ENCODE results near the gene PIGH.
A peak's percentile ranks its signal among the peaks of the same experiment; 100 is the strongest.

The PIGH gene

DNA sequence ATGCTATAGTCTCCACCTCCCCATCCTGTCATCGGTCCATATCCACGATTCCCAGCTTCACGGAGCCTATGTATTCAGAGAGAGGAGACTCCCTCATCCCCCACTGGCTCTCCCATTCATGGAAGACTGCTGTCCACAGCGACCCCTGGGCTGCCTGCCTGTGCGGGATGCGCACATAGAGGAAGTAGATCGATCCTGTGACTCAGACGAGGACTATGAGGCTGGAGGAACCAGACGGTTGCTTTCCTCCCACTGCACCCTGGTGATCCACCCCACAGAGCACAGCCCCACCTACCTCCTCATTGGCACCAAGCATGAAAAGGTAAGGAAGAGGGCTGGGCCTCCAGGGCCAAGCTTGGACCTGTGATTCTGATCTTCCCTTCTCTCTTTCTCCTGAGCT, 24.4 kb downstream of the PIGH start:
- DNase-seq (ENCODE audit: low read depth in 1 of 2, low spot score in 1 of 2): no peak

DNA sequence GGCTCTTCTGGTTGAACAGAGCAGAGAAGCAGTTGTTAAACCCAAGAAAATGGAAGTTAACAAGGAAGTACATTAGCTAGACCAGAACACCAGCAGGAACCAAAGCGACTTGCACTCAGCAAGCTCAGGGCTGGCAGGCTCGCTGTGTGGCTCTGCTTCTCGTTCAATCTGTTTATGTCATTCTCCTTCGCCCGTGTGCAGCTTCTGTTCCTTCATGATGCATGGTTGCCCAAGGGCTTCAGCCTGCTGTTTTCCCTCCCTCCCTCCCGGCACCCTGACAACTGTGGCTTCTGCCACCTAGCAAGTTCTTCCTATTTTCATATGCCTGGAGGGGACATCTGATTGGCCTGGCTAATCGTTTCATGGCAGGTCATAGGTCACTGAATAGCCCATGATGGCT, 25.3 kb downstream of the PIGH start:
- no peak for DNase-seq (ENCODE audit: low read depth in 1 of 2, low spot score in 1 of 2)

DNA sequence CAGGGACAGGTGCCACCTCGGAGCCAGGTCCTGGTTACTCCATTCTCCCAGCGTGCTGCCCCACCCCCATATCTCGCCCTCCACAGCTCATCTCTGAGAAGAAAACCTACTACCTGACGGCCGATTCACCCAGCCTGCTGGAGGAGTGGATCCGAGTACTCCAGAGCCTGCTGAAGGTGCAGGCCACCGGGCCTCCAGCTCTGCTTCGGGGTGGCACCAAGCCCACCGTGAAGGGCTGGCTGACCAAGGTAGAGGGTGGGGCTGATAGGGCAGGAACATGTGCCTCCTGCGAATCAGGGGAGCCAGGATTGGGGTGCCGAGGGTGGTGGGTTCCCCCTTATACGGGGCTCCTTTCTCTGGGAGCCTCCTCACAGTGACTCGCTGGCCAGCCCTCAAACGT, 25.9 kb downstream of the PIGH start:
- no peak for DNase-seq (ENCODE audit: low read depth in 1 of 2, low spot score in 1 of 2)

DNA sequence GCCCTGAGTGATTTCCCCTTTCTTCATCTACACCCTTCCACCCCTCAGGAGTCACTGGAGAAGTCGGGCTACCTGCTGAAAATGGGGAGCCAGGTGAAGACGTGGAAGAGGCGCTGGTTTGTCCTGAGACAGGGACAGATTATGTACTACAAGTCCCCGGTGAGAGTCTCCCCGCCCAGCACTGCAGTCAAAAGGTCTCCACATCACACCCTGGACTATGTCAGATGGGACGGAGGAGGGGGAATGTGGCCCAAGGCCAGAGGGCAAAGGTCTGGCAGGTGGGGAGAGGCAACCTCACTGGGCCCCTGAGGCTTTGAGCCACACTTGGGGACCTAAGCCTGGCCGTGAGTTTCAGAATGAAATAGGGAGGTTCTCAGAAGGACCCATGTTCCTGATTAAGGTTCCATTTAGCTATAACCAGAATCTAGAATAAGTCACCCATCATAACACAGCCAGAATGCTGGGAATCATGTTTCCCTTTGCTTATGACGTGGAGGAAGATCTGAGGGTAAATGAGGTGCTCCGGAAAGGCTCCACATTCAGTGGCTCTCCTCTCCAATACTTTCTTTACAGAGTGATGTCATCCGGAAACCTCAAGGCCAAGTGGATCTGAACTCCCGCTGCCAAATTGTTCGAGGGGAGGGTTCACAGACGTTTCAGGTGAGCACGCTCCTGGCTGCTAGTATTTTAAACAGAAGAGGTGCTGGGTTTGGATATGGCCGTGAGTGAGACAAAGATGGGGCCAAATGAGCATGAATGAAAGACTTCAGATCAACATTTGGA, 26.6 kb downstream of the PIGH start:
- DNase-seq (ENCODE audit: low read depth in 1 of 2, low spot score in 1 of 2): no peak

DNA sequence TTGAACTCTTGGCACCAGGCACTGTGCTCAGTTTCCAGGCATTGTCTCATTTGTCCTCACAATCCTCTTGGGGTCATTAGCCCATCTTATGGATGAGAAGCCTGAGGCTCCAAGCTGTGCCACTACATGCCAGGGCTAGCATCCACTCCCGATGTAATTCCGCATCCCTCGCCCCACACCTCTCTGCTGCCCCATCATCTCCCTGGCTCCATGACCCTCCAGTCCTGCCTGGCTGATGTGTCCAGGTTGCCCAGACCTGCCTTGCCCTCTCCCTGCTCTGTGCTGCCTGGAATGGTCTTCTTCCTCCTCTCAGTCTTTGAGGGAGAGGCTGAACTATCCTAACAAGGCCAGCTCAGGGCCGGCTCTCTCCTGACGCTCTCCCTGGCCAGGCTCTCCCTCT, 27.5 kb downstream of the PIGH start:
- DNase-seq (ENCODE audit: low read depth in 1 of 2, low spot score in 1 of 2): no peak

DNA sequence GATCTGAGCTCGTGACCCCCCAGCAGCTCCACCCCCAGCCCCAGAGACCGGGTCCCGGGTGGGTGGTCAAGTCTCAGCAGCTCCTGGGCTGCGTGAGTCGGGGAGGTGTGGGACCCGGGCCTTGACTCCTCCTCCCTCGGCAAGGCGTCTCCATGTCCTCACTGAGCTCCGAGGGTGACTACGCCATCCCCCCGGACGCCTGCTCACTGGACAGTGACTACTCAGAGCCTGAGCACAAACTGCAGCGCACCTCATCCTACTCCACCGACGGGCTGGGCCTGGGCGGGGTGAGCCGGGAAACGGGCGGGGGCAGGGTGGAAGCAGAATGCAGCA, 28.1 kb downstream of the PIGH start:
- DNase-seq (ENCODE audit: low read depth in 1 of 2, low spot score in 1 of 2): no peak

DNA sequence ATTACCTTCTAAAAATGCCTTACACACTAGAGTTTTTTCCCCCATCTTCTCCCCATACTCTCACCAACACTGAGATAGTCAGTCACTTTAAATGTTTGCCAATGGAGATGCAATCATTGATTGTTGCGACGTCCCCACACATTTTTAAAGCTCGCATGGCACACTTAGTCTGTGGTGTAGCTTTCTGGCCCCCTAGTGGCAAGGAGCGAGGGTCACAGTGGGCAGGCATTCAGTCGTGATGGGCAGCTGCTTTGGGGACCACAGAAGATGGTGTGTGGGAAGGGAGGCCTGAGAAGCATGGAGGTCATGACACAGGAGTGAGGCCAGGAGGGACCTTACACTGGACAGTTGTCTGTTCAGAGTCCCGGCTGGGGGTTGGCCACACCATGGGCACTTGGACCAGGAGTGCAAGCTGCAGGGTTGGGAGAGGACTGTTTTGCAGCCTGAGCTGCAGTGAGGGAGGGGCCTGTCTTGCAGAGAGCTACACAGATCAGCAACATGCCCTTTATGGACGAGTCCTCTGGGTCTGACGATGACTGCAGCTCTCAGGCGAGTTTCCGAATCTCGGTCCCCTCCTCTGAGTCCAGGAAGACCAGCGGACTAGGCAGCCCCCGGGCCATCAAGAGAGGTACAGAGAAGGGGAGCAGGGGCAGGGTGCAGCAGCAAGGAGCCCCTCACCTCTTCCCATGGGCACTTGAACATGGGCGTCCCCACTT, 28.6 kb downstream of the PIGH start:
- DNase-seq (ENCODE audit: low read depth in 1 of 2, low spot score in 1 of 2): peak; percentile 47 to 57

DNA sequence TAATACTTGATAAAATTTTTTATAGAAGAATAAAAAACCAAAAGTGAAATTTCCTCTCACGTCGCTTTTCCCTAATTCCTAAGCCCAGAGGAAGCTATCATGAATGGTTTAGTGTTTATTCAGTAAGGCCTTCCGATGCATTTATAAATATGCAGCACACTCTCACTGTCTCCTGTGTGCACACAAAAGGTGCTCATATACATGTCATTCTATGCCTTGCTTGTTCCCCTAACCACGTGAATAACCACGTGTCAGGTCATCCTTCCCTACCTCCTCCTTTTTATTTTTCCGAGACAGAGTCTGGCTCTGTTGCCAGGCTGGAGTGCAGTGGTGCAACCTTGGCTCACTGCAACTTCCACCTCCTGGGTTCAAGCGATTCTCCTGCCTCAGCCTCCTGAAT, 29.6 kb downstream of the PIGH start:
- DNase-seq (ENCODE audit: low read depth in 1 of 2, low spot score in 1 of 2): no peak

DNA sequence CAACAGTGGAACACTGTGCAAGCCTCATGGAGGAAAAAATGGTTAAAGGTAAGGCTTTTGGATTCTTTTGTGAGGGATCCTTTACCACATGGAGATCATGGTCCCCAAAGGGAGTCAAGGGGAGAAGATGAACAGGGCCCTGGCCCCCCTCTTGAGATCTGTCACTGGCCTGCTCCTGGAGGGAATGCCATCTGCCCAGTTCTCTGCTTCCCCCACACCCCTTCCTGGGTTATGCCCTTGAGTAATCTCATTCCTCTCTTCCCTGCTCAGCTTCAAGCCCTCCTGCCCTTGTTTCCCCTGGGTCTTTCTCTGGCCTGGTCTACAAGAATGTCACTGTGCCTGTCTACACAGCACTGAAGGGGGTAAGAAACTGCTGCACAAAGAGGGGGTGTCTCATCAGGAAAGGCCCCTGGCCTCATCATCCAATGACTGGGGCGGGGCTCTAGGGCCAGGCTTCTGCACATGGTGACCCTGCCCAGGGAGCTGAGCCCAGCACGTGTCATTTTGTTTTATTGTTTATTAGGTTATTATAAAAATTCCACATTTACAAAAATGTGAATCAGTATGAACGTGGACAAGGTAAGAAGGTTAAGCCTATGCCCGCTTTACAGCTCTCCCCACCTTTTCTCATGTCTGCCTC, 30.3 kb downstream of the PIGH start:
- DNase-seq (ENCODE audit: low read depth in 1 of 2, low spot score in 1 of 2): no peak

DNA sequence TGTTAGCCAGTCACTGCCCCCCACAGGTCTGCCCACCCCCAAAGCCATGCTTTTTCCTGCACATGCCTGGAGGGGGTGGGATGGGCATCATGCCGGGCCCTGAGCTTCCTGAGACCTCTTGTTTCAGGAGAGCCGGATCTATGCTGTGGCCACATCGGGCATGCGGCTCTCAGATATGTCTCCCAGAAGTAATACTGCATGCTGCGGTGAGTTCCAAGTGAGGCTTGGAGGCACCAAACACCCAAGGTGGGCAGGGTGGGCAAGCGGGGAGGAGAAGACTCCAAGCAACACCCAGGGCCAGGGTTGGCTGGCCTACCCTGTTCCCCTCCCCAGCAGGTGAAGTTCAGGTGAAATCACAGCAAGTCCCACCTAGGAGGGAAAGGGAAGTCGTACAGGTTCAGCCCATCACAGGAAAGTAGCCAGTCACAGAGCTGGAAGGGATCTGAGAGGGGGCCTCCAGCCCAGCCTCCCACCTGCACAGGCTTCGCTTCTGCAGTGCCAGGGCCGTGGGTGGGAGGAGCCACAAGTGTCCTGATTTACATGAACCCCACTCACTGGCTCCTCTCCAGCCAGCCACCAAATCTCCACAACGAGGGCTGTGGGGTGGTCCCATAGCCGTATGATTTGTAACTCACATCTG, 30.9 kb downstream of the PIGH start:
- no peak for DNase-seq (ENCODE audit: low read depth in 1 of 2, low spot score in 1 of 2)

DNA sequence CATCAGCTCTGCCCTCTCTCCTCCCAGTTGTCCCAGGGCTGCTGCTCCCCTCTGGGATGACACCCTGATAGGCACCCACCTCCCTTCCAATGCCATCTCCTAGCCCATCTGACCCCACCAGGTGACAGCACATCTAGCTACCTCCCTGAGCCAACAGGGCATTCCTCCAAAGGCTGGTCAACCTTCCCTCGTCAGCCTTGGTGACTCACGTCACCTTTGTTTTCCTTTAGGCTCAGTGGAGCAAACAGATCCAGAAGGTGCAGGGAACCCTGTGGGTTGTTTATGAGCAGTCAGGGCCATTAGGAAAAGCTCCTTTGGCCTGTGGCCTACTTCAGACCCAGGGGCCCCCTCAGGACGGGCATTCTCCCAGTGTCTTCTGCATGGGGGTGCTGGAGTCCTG, 32.4 kb downstream of the PIGH start:
- no peak for DNase-seq (ENCODE audit: low read depth in 1 of 2, low spot score in 1 of 2)

DNA sequence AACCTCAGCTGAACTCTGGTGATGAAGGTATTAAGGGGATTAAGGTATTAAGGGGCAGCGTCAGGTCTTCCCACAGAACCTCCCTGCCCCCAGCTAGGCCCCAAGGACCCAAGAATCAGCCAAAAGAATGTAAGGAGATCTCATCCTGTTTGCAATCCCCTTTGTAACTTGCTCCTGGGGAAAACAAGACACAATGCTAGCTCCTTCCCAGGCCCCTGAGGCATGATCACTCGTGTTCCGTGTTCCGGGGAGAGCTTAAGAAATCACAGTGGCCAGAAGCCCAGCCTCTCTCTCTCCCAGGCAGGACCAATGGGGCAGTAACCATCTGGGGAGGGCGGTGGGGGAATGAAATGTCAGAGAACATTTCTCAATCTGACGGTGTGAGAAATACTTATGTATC, 33.2 kb downstream of the PIGH start:
- no peak for DNase-seq (ENCODE audit: low read depth in 1 of 2, low spot score in 1 of 2)

DNA sequence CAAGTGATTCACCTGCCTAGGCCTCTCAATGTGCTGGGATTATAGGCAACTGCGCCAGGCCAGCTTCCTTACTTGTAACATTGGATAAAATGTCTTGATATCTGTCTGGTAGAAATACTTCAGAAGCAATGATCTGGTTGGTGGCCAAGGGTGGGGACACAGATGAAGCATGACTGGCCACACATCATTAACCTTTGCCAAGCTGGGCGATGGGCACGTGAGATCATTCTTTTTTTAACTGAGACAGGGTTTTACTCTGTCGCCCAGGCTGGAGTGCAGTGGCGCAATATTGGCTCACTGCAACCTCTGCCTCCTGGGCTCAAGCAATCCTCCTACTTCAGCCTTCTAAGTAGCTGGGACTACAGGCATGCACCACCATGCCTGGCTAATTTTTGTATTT, 35.8 kb downstream of the PIGH start:
- DNase-seq (ENCODE audit: low read depth in 1 of 2, low spot score in 1 of 2): no peak

DNA sequence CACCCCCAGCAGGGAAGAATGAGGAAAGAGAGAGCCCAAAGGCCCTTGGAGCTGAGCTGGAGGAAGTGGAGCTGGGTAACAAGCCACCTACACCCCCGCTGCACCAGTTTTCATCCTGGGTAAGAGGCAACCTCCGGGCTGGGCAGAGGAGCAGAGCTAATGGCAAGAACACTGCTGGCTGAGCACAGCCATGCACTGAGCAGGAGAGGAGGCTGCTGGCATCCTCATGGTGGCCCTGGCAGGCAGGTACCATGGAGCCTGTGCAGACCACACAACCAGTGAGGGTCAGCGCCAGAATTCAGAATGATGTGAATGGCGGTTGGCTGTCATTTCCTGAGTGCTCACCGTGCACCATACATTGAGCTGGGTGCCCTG, 37.3 kb downstream of the PIGH start:
- DNase-seq (ENCODE audit: low read depth in 1 of 2, low spot score in 1 of 2): no peak

DNA sequence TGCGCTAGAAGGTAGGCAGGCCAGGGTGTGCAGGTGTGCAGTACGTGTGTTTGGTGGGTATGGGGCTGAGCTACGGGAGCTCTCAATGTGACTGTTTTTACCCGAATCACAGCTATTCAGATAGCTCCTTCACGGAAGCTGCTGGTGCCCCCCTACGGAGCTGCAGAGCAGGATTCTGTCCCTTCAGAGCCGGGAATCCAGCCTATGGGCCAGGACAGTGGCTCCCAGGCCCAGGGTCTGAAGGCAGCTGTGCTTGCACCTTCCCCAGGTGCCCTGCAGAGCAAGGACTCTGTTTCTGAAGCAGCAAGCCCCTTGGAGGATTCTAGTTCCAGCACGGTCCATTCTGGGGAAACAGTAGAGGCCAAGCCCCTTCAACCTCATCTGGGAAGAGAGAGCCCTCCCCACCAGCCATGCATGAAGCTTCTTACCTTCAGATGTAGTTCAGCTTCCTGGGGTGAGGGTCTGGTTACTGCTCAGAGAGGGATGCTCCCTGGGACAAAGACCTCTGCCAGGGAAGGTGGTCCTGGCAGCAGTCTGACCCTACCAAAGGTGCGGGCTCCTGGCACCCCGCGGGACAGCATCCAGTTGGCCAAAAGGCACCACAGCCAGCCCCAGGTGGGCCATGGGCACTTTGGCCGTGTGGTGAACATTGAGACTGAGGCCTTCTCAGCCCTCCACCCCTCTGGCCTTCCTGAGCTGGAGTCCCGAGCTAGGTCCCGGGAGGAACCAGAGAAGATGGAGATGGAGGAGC, 37.9 kb downstream of the PIGH start:
- DNase-seq (ENCODE audit: low read depth in 1 of 2, low spot score in 1 of 2): no peak

DNA sequence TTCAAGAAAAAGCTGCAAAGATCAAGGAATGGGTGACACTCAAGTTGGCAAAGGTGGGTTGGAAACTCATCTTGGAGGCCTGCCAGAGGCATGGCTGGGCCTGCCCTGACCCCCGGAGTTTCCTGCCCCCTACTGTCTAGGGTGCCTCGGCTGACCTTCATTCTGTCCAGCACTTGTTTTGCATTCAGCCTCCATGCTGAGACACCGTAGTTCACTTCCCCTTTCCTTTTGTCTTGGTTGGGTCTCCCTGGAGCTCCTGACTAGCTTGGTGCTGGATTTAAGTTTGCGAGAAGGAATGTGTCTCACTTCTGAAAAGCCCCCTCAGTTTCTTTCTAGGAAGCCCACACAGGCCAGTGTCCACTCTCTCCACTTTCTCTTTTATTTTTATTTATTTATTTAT, 40.4 kb downstream of the PIGH start:
- DNase-seq (ENCODE audit: low read depth in 1 of 2, low spot score in 1 of 2): no peak

DNA sequence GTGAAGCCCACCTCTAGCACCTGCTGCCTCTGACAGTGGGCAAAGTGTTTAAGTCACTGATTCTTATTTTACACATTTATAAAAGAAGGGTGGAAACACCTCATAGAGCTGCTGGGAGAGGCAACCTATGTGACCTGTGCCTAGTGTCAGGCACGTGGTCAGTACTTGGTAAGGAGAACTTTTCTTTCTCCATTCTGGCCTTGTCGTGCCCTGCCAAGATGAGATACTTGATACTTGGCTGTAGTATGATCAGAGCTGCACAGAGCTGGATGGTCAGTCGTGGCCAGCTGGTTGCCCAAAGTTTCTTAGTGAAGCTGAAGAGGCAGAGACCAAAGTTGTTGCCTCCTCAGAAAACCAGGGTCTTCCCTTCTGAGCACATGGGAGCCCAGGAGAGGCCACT, 42.4 kb downstream of the PIGH start:
- DNase-seq (ENCODE audit: low read depth in 1 of 2, low spot score in 1 of 2): no peak

DNA sequence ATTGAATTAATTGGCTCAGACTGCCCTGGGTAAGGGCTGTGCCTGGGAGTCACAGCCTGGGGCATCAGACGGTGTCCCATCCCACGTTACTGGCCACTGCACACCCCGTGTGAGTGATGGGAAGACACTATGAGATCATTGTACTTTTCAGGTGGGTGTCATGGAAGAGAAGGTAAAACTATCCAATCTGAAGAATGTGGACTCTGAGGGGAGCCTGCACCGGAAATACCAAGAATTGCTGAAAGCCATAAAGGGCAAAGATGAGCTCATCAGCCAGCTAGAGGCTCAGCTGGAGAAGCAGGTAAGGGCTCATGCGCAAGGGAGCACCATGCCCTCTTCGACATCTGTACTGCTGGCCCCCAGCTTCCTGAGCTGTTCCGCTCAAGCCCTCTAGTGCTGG, 43.0 kb downstream of the PIGH start:
- DNase-seq (ENCODE audit: low read depth in 1 of 2, low spot score in 1 of 2): no peak

DNA sequence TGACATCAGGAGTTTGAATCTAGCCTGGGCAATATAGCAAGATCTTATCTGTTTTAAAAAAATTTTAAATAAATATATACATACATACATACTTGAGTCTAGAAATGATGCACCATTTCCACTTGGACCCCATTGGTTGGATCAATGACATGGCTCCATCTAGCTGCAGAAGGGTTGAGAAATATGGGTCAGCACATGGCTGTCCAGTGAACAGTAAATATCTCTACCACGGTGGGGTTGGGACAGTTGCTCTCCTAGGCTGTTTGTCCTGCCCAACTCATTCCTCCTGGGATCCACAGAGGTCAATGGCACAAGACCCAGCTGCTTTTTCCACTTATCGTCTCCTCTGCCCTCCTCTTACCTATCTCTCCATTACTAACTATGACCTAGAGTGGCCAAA, 43.4 kb downstream of the PIGH start:
- no peak for DNase-seq (ENCODE audit: low read depth in 1 of 2, low spot score in 1 of 2)

DNA sequence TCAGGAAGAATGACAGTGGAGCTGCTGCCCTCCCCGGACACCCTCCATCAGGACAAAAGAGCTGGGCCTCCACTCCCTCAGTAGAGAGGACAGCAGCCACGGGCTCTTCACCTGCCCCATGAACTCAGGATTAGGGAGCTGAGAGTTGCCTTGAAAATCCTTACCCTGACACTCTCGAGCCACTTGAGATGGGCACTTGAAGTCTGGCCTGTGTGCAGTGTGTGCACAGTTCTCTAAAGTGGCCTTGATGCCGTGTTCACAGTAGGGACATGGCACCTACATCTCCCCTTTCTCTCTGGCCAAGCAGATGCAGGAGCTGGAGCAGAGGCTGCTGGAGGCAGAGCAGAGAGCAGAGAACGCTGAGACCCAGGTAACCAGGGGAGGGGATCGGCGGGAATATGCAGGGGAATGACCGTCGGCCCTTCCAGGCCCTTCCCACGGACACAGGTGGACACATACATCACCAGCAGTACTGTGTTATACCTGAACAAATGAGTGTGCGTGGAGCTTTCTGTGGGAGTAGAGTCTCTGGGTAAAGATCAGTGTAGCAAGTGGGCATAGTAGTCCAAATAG, 44.5 kb downstream of the PIGH start:
- no peak for DNase-seq (ENCODE audit: low read depth in 1 of 2, low spot score in 1 of 2)

DNA sequence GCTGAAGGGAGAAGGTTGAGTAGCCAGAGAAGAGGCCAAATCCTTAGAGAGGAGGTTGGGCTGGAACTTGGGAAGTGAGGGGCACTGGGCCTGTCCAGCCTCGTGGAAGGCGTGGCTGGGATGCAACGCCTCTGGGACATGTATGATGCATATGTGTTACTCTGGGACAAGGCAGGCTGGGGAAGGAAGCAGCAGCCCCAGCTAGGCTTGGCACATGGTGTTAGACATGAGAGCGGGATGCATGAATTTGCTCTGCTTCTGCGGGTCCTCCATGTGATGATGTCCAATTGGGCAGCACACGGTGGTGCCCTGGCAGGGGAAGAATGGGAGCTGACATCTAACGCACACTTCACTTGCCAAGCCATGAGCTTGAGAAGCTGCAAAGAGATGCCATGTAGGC, 45.7 kb downstream of the PIGH start:
- no peak for DNase-seq (ENCODE audit: low read depth in 1 of 2, low spot score in 1 of 2)
